Measurements from ENCODE around the gene SH3BGRL3.

- no peak for TF ChIP-seq CTCF (IDR thresholded peaks at IDR 0.05; ENCODE audit: low read depth, low read length, poor library complexity, severe bottlenecking)
- TF ChIP-seq EZH2phosphoT487 (IDR thresholded peaks at IDR 0.05; ENCODE audit: borderline replicate concordance, low read length): no peak
Observed at GRCh38 chr1:26291433-26291832, 11.5 kb downstream of the SH3BGRL3 start.
